Hepatocyte (in vitro differentiated cells): ENCODE results near the gene FAM81A. TPM values are rescaled to one million over a fixed set of nuclear protein-coding genes. Genes with fewer than 3 reads are reported as not detected.
"Not testable (repeated sequence)": the region's sequence is repeated elsewhere in the genome, so short reads cannot be mapped to it uniquely, and the experiment has no call there.

Experiments
- DNase-seq: peaks from one replicate; pipeline ENCODE4 v3.0.0-alpha.2; 2016; ENCODE audit warnings: low spot score
- H2AFZ ChIP-seq: fragments of 200-600 bp; sonication (generic); 2 replicates; pipeline ENCODE4 v1.6.0; 2016; ENCODE audit warnings: antibody characterized with exemption, mild to moderate bottlenecking
- H3K27ac ChIP-seq: fragments of 200-600 bp; sonication (generic); 2 replicates; pipeline ENCODE4 v1.5.1; 2016; ENCODE audit warnings: mild to moderate bottlenecking
- H3K27me3 ChIP-seq: fragments of 200-600 bp; sonication (generic); 2 replicates; pipeline ENCODE4 v1.6.1; 2016
- H3K36me3 ChIP-seq: fragments of 200-600 bp; sonication (generic); replicated peaks from 2 replicates; pipeline ENCODE4 v1.5.1; 2016; ENCODE audit warnings: low read depth; ENCODE audit not compliant: insufficient read depth
- H3K4me1 ChIP-seq: fragments of 200-600 bp; sonication (generic); 2 replicates; pipeline ENCODE4 v1.5.1; 2016; ENCODE audit warnings: mild to moderate bottlenecking, moderate library complexity; ENCODE audit not compliant: insufficient read depth
- H3K4me2 ChIP-seq: fragments of 200-600 bp; sonication (generic); 2 replicates; pipeline ENCODE4 v1.6.0; 2016
- H3K4me3 ChIP-seq: fragments of 200-600 bp; sonication (generic); 2 replicates; pipeline ENCODE4 v1.5.1; 2016; ENCODE audit warnings: mild to moderate bottlenecking
- H3K79me2 ChIP-seq: fragments of 200-600 bp; sonication (generic); 2 replicates; pipeline ENCODE4 v1.6.0; 2017; ENCODE audit warnings: mild to moderate bottlenecking
- H3K9me2 ChIP-seq: fragments of 200-600 bp; sonication (generic); replicated peaks from 2 replicates; pipeline ENCODE4 v1.6.0; 2017; ENCODE audit warnings: mild to moderate bottlenecking; ENCODE audit not compliant: insufficient read depth
- H3K9me3 ChIP-seq: fragments of 200-600 bp; sonication (generic); 2 replicates; pipeline ENCODE4 v1.5.1; 2016; ENCODE audit warnings: low read depth, mild to moderate bottlenecking
- H4K20me1 ChIP-seq: fragments of 200-600 bp; sonication (generic); 2 replicates; pipeline ENCODE4 v1.6.0; 2016; ENCODE audit warnings: mild to moderate bottlenecking; ENCODE audit not compliant: insufficient read depth, poor library complexity, severe bottlenecking
- CTCF ChIP-seq: fragments of 200-600 bp; sonication (generic); IDR thresholded peaks from 2 replicates; pipeline ENCODE4 v1.5.1; 2016; ENCODE audit warnings: antibody characterized with exemption, mild to moderate bottlenecking; ENCODE audit not compliant: poor library complexity
- EZH2 ChIP-seq: fragments of 200-600 bp; sonication (generic); IDR thresholded peaks from 2 replicates; pipeline ENCODE4 v1.6.1; 2016; ENCODE audit warnings: antibody characterized with exemption, mild to moderate bottlenecking, borderline replicate concordance
- EZH2phosphoT487 ChIP-seq: fragments of 200-600 bp; sonication (generic); IDR thresholded peaks from one replicate; pipeline ENCODE4 v1.6.1; 2018; ENCODE audit warnings: antibody characterized with exemption, mild to moderate bottlenecking, low read depth, moderate library complexity; ENCODE audit not compliant: unreplicated experiment, severe bottlenecking
- WGBS: methylation state at CpG from one replicate; pipeline ENCODE4 v1.1.6; 2016; ENCODE audit warnings: low lambda C conversion rate; ENCODE audit errors: missing lambda C conversion rate; 5-methylcytosine and 5-hydroxymethylcytosine counted together
- polyA plus RNA-seq: library from polyadenylated mRNA; unstranded; fragments of >200 nt; fragmentation: Nextera tagmentation; extraction: Ambion mirVana; gene quantifications from 2 replicates; pipeline ENCODE4 v1.2.1, GENCODE V29; 2016
- total RNA-seq: library from RNA; depleted of rRNA; stranded (reverse); fragments of >200 nt; gene quantifications from 2 replicates; pipeline ENCODE4 v1.2.3, GENCODE V29; 2014

The FAM81A gene
- total and polyA plus RNA-seq, 2 experiments from 2014 or later = 0.47 to 0.85 TPM

- TF ChIP-seq EZH2 = no peak
- no peak for TF ChIP-seq EZH2phosphoT487
- TF ChIP-seq CTCF = no peak
- H2AFZ ChIP-seq = no peak overlapping the region
- H3K27me3 ChIP-seq = no peaks in the 10 kb centered on the region
- H3K79me2 ChIP-seq = no peaks in the 10 kb centered on the region
- no peaks in the 10 kb centered on the region for H3K9me2 ChIP-seq
- no peaks in the 10 kb centered on the region for H4K20me1 ChIP-seq
- H3K4me1 ChIP-seq = no peaks in the 10 kb centered on the region
- no peaks in the 10 kb centered on the region for H3K9me3 ChIP-seq
- no peak overlapping the region for H3K4me3 ChIP-seq
- H3K36me3 ChIP-seq = no peaks in the 10 kb centered on the region
- 74% methylated on average over 7 of the region's 7 CpGs for WGBS
- no peak for DNase-seq
- no peak overlapping the region for H3K27ac ChIP-seq
- H3K4me2 ChIP-seq = no peak overlapping the region
Measured at GRCh38 chr15:59399465-59400102, 38.4 kb upstream of the FAM81A start.

GRCh38 chr15:59400103-59400813, 37.7 kb upstream of the FAM81A start:
- TF ChIP-seq EZH2phosphoT487 (no peak), CTCF (no peak), EZH2 (no peak)
- Histone ChIP-seq H3K4me1 (no peaks in the 10 kb centered on the region), H3K4me3 (no peak overlapping the region), H4K20me1 (no peaks in the 10 kb centered on the region), H3K4me2 (no peak overlapping the region), H3K9me3 (no peaks in the 10 kb centered on the region), H2AFZ (no peak overlapping the region), H3K27ac (no peak overlapping the region), H3K36me3 (no peaks in the 10 kb centered on the region), H3K27me3 (no peaks in the 10 kb centered on the region), H3K79me2 (no peaks in the 10 kb centered on the region), H3K9me2 (no peaks in the 10 kb centered on the region)
- no peak for DNase-seq
- WGBS = 89% methylated on average over 13 of the region's 13 CpGs

GRCh38 chr15:59401051-59401823, 36.7 kb upstream of the FAM81A start:
- DNase-seq, H3K4me2 ChIP-seq, H3K36me3 ChIP-seq, H3K27ac ChIP-seq, H3K4me1 ChIP-seq, H3K9me3 ChIP-seq, H3K27me3 ChIP-seq, H4K20me1 ChIP-seq, H3K79me2 ChIP-seq, H2AFZ ChIP-seq, H3K9me2 ChIP-seq, H3K4me3 ChIP-seq: not testable (repeated sequence)
- 86% methylated on average over 10 of the region's 10 CpGs for WGBS
